GM19467 (cell line): ENCODE results near the gene CPNE6.
"Not testable (repeated sequence)": the region's sequence is repeated elsewhere in the genome, so short reads cannot be mapped to it uniquely, and the experiment has no call there.

ENCODE experiments used
- ATAC-seq: cut with Tn5 transposase; IDR thresholded peaks from one replicate; pipeline ENCODE4 v1.9.1; 2021; ENCODE audit warnings: mild to moderate bottlenecking, moderate library complexity; ENCODE audit not compliant: unreplicated experiment

Gene CPNE6

DNA sequence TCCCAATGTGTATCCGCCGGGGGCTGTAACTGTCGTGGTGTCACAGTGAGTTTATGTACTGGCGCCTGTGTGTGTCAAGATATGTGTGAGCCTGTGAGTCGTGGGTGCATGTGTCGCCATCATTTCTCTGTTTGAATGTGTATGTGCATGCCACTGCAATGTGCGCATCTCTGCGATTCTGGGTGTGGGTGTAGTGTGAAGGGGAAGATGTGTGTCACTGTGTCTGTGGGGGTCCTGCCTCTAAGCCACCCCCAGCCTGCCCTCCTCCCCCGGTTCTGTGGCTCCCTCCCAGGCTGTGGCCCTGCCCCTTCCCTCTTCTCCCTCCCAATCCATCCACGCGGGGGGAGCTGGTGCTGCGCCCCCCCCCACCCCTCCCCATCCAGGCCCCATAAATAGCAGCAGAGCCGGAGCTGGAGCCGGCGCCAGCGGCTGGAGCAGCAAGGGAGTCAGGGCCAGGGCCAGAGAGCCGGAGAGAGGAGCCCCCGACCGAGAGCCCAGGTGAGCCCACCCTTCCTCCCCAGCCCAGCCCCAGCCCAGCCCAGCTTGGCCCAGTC, at the start of gene CPNE6:
CPNE6 (plus strand) TSS at position 419 of the 554 bp plus-strand sequence. CDS start 1,375 bp downstream, outside the sequence.
- no peak for ATAC-seq

DNA sequence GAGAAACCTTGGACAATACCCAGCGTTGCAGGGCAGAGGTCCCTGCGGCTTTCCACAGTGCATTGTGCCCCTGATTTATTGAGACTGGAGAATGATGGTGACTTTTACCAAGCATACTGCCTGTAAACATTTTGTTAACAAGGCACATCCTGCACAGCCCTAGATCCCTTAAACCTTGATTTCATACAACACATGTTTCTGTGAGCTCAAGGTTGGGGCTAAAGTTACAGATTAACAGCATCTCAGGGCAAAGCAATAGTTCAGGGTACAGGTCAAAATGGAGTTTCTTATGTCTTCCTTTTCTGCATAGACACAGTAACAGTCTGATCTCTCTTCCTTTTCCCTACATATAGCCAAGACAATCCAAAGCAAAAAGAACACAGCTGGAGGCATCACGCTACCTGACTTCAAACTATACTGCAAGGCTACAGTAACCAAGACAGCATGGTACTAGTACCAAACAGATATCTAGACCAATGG, 46.4 kb upstream of the CPNE6 start:
- not testable (repeated sequence) for ATAC-seq

DNA sequence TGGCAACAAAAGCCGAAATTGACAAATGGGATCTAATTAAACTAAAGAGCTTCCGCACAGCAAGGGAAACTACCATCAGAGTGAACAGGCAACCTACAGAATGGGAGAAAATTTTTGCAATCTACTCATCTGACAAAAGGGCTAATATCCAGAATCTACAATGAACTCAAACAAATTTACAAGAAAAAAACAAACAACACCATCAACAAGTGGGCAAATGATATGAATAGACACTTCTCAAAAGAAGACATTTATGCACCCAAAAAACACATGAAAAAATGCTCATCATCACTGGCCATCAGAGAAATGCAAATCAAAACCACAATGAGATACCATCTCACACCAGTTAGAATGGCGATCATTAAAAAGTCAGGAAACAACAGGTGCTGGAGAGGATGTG, 41.7 kb upstream of the CPNE6 start:
- not testable (repeated sequence) for ATAC-seq

DNA sequence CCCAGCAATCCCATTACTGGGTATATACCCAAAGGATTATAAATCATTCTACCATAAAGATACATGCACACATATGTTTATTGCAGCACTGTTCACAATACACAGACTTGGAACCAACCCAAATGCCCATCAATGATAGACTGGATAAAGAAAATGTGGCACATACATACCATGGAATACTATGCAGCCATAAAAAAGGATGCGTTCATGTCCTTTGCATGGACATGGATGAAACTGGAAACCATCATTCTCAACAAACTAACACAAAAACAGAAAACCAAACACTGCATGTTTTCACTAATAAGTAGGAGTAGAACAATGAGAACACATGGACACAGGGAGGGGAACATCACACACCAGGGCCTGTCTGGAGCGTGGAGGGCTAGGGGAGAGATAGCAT, 40.0 kb upstream of the CPNE6 start:
- not testable (repeated sequence) for ATAC-seq

DNA sequence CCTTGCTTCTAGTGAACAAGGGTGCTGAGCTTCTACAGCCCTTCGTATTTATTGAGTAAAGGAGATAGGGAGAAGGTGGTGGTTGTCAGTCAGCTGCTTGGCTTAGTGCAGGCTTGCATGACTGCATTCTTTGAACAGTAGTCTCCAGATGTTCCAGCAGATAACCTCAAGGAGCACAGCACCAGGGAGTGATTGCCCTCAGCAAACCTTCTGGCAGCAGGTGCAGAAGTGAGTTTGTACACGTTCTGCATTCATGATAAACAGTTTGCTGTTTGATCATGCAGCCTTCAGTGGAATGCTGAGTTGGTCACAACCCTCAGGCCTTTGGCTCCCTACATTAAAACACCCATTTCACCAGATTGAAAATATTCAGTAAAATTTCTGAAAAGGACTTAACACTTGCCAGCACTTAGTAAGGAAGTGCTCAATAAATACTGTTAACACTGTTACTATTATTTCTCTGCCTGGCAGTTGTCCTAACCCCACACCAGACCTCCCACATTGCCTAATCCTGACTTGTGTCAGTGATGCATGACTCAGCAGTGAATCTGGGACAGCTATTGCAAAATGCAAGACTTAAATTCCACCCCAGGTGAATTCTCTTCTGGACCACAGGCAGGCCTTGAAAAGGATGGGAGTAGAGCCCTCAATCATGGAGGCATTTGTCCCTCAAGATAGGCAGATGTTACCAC, 38.5 kb upstream of the CPNE6 start:
- no peak for ATAC-seq

DNA sequence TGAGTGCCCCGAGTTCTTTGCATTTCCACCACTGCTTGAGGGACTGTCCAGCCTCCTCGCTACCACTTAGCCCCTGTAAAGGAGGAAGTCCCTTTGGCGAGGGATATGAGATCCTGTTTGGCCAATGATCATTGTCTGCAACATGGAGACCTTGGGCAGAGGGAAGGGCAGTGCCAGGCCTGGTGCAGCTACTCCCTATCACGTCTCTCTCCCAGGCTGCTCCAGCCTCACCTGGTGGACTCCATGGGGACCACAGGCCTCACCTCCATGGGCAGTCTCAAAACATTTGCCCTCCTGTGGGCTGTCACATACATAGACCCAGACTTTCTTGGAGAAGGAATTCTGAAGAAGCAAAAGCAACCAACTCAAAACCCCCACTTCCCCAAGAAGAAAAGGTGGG, 35.6 kb upstream of the CPNE6 start:
- peak; percentile 4 for ATAC-seq

DNA sequence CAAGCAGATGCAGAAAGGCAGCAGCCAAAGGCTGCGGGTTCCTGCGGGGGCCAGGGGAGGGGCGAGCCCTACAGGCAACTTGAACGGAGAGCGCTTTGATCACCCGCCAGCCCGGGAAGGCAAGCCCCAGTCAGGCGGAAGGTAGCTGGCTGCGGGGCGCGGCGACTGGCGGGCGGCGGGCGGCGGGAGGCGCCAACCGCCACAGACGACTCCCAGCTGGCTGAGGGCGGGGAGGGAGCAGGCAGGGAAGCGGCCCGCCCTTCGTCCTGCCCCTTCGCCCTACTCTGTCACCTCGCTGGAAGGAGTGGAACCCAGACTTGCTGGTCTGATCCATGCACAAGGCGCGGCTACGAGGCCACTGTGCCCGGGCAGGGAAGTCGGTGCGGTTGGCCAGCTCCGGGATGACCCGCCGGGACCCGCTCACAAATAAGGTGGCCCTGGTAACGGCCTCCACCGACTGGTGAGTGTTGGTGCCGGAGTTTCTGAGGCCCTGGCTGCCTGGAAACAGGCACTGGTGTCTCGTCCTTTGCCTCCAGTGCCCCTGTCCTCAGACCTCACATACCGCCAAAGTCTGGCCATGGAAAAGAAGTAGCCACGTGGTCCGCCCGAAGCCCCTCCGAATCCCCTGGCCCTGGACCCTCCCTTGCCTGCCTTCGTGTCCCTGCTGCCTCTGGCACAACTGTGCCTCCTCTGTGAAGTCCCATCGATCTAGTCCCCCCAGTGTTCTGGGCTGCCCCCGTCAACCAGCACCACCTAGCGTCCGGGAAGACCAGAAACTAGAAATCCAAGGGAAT, 35.0 kb upstream of the CPNE6 start:
- peak; percentile 67 for ATAC-seq

DNA sequence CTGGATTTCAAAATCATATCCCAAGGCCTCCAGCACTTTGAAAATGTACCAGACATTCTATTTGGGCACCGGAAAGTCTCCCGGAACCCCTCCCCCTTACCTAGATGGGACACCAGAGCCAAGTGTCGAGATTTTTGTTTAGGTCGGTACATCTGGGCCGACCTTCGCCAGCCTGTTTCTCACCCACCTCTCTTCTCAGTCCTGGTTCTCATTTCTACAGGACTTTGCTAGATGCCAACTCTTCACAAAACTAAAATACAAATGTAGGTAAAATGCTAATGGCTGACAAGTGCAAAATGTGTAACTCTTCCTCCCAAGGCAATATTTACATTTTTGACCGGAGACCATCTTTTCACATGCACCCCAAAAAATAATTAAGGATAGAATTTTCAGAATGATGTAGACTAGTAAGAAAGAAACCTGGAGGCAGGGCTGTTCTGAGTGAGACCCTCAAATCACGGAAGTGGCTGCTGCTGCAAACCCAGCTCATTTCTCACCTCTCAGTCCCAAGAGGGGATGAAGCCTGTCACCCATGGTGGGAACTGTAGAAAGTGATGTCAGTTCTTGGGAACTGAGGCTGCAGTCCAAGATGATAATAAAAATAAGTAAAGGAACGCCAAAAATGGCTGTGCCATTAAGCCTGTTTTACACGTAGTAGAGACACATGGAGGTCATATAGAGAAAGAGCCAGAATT, 34.3 kb upstream of the CPNE6 start:
- peak; percentile 15 for ATAC-seq

DNA sequence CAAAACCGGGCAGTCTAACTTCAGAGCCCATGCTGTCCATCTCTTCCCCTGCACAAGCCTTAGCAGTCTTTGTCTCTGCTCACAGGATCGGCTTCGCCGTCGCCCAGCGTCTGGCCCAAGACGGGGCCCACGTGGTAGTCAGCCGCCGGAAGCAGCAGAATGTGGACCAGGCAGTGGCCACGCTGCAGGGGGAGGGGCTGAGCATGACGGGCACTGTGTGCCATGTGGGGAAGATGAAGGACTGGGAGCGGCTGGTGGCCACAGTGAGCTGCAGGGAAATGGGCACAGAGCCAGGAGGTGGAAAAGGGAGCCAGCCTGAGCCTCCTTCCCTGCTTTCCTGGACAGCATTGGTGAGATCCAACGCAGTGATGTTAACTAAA, 33.7 kb upstream of the CPNE6 start:
- no peak for ATAC-seq

DNA sequence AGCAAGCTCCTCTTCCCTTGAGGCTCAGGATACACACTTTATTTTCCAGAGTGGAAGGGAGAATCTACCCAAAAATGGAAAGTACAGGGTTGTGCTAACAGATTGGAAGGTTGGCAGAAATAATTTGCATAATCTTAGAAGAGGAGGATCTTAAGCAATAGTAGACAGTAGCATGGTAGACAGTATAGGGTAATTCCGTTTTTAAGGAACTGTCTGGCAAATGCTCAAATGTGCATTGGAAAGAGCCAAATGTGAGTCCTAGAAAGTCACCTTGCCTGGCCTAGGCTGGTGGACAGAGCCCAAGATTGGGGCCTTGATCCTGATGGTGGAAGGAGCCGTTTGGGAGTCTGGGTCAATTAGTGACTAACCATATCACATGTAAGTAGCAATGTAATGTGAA, 32.7 kb upstream of the CPNE6 start:
- no peak for ATAC-seq

DNA sequence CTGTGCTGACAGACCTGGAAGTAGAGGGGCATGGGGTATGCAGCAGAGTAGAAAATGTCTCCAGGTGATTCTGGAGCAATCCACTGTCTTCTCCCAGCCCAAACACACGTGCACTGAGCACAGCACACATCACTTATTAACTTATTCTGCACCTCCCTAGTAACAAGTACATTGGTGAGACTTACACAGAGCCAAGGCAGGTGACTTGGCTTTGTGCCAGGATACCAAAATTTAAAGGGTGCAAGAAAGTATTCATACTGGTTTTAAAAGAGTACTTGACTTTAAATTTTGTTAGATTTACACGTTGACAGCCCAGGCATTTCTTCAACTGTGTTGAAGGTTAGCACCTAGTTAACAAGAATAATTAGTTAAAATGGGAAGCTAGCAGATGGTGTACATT, 30.7 kb upstream of the CPNE6 start:
- no peak for ATAC-seq

DNA sequence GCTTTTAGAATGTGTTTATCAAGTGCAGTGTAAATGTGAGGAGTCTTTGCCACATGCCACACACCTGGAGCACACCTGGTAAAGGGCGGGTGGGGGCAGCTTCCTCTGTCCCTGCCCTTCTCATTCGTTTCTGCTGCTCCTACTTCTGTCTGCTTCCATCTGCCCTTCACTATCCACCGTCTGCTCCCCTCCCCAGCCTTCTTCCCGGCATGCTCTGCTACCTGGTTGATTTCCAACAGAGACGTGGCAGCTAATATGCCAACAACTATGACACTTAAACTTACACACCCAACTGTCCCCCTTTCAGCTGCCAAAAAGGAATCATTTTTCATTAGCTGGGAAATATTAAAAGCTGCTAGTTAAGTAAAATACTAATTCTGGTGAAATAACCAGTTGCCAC, 28.6 kb upstream of the CPNE6 start:
- ATAC-seq, result no peak

DNA sequence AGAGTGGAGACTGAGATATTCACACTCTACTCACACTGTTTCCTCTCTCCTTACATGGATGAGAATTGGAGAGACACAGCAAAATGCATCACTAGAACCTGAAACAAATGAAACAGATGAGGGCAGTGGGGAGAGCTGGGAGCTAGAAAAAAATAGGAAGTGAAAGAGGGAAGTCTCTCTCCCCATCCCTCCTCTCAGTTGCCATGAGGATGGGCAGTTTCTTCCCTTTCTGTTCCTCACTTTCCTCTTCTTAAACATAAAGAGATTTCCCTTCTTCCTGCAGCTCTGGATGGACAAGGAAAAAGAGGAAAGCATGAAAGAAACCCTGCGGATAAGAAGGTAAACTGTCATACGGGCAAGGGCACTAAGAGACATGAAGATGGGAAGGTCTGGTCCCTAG, 22.4 kb upstream of the CPNE6 start:
- not testable (repeated sequence) for ATAC-seq

DNA sequence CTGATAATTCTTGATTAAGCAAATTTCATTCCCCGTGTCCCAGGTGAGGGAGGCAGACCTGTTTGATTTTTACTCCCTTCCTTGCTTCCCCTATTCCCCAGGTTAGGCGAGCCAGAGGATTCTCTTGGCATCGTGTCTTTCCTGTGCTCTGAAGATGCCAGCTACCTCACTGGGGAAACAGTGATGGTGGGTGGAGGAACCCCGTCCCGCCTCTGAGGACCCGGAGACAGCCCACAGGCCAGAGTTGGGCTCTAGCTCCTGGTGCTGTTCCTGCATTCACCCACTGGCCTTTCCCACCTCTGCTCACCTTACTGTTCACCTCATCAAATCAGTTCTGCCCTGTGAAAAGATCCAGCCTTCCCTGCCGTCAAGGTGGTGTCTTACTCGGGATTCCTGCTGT, 20.6 kb upstream of the CPNE6 start:
- not testable (repeated sequence) for ATAC-seq

DNA sequence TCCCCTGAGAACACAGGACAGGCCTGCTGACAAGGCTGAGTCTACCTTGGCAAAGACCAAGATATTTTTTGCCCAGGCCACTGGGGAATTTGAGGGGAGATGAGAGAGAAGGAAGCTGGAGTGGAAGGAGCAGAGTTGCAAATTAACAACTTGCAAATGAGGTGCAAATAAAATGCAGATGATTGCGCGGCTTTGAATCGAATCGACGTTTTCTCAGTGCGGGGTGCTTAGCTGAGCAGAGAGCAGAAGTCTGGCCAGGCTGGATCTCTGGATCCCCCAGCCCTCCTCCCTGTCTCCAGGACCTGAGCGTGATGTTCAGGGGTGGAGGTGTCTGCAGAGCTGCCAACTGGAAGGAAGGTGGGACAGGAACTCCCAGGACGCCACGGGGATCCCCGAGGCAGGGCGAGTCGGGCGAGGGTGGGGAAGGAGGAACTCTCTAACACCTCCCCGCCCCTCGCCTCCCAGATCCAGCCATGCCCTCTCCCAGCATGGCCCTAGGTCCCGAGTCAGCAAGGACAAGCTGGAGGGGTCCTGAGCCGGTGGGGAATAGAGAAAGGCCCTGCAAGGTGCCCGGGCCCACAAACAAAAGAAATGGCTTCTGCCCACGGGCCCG, 20.1 kb upstream of the CPNE6 start:
- ATAC-seq, result peak; percentile 7

DNA sequence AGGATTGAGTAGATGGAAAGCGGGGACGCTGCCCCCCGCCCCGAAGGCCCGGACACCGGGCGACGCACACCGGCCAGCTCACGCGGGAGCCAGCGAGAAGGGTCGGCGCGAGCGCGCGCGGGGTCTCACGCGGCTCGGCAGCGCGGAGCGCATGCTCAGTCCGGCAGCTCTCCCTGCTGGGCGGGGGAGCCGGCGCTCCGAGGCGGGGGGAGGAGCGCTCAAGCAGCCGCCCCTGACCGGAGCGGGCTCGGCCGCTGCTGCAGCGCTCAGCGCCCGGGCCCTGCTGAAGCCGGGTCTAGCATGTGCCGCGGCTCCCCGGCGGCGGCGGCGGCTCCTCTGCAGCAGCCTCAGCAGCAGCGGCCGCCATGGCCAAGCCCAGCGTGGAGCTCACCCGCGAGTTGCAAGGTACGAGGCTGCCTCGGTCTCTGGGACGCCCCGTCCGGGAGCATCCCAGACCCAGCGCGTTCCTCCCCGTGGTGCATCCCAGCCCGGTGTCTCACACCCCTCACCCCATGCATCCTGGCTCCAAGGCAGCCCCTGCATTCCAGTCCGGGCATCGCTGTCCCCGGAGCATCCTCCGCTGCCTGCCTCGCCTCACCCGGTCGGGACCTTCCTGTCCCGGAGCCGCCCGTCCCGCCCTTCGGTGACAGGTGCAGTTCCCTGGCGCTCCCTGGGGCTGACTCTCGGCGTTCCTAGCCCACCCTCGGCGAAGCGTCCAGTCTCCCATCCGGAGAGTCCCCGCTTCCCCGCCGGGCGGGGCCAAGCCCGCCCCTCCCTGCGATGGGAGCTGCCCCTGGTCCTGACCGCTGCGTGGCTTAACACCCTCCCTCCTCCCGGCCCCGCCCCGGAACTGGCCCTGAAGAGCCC, 19.3 kb upstream of the CPNE6 start, which contains the start of gene CARMIL3:
CARMIL3 (plus strand) TSS at position 221 of the 867 bp plus-strand sequence; CDS start at position 366, 145 bp downstream.
- ATAC-seq, result peak; percentile 61

DNA sequence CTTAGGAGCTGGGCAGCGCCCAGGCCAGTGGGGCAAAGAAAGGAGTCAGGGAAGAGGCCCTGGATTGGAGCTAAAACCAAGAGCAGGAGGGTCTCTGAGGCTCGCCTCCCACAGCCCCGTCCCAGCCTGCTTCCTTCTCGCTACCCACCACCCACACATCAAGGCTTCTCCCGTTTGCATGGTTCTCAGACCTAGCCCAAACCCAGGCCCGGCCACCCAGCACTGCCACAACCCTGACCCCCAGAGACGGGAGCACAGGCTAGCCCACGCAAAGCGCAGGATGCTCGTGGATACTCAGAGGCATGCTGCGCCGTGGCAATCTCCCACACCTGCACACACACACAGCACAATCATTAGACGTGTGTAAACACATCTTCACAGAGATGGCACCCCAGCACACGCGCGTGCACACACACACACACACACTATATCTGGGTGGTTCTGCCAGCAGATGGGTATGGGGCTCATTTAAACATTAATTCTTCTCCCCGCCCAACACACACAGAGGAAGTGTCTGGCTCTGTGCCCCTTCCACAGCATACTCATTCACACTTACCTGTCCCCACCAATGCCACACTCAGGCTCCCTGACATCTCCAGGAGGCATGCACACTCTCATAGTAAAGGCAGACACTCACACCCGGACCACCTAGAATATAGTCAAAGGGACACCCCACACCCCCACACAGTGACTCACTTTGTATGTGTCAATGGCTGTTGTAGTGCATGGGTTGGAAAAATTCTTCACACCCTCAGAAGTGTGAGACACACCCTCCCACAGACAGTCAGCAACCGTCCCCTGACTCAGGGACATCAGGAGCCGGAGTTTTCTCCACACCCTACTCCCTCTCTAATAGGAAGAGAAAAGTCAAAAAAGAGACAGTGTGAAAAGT, 18.5 kb upstream of the CPNE6 start:
- no peak for ATAC-seq

DNA sequence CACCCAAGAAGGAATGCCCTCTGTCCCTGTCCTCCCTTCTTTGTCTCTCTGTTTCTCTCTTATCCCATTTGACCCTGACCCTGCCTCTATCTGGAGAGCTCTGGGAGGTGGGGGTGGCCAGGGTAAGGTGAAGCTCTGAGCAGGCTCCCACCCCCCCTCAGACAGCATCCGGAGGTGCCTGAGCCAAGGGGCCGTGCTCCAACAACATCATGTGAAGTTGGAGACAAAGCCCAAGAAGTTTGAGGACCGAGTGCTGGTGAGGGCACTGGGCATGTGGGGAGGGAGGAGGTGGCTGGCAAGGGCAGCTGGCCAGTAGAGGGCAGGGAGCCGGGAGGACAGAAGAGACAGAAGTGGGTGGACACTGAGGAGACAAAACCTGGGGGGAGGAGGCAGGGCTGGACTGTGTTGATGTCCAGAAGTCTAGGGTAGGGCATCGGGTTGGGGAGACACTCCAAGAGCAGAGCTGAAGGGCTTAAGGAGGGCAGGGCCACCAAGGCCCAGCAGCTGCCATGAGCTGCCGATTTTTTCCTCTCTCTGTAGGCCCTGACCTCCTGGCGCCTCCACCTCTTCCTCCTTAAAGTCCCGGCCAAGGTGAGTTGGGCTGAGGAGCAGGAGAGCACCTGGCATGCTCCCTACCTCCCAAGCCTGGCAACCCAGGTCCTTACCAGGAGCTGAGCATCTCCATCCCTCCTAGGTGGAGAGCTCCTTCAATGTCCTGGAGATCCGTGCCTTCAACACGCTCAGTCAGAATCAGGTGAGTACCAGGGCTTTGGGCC, 17.6 kb upstream of the CPNE6 start:
- ATAC-seq, result no peak
